Epithelial cell of esophagus (primary cell): ENCODE measurements around the gene CPXM2.

ENCODE experiments used
- DNase-seq: peaks from one replicate; pipeline ENCODE4 v3.0.0; 2010; ENCODE audit warnings: low read depth
- H3K4me3 ChIP-seq: 2 replicates; pipeline ENCODE4 v1.5.1; 2011; ENCODE audit warnings: mild to moderate bottlenecking, low read length, control low read depth
- CTCF ChIP-seq: IDR thresholded peaks from 2 replicates; pipeline ENCODE4 v1.5.1; 2011; ENCODE audit warnings: low read depth, mild to moderate bottlenecking, low read length, control low read depth, inconsistent platforms; ENCODE audit not compliant: insufficient read depth; ENCODE audit errors: missing control alignments

Gene CPXM2

GRCh38 chr10:123879606-123880257, 11.9 kb downstream of the CPXM2 start:
- no peak for DNase-seq
- TF ChIP-seq CTCF: no peak
- H3K4me3 ChIP-seq: no peak overlapping the region

DNA sequence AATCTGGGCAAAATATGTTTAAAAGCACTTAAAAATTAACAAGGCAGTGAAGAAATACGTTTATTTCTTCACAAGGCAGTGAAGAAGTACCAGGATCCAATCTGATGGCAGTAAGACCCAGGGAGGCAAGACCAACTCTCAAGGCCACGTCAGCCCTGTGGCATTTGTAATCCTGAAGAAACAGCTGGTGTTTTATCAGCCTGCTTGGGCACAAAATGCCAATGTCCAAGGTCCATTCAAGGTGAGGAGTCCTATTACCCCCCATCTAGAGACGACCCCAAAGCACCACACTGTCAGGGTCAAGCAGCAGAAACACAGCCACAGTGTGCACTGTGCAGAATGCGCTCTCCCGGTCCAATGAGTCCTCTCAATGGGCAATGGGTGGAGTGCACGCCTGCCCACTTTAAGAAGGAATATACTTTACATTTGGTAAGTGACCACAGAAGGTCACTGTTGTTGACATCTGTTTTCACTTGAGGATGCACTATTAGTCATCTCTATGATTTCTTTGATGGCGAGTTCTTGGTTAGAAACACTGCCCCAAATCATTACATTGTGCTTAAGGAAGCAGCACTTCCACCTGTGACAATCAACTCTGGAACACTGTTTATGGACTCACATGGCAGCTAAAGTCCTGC, 12.8 kb downstream of the CPXM2 start:
- H3K4me3 ChIP-seq: no peak overlapping the region
- DNase-seq: no peak
- no peak for TF ChIP-seq CTCF

GRCh38 chr10:123870260-123870659, 21.3 kb downstream of the CPXM2 start:
- H3K4me3 ChIP-seq: no peak overlapping the region
- DNase-seq: no peak
- TF ChIP-seq CTCF: no peak

DNA sequence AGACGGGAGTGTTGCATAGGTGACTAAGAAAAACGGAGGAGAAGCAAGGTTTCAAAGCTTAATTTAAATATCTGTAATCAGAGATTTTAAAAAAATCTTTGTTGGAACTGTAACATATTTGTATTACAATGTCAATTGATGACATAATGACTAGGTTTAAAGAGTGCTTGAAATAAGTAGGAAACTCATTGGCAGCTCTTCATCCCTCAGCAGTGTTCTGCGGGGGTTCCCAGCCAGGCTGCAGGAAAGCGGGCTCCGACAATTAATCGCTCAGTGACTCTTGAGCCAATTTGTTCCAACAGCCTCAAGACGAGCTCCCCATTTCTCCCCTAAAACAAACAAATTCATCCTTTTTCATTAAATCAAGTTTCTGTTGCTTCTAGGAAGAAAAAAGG, 22.6 kb downstream of the CPXM2 start:
- no peak overlapping the region for H3K4me3 ChIP-seq
- no peak for DNase-seq
- no peak for TF ChIP-seq CTCF

DNA sequence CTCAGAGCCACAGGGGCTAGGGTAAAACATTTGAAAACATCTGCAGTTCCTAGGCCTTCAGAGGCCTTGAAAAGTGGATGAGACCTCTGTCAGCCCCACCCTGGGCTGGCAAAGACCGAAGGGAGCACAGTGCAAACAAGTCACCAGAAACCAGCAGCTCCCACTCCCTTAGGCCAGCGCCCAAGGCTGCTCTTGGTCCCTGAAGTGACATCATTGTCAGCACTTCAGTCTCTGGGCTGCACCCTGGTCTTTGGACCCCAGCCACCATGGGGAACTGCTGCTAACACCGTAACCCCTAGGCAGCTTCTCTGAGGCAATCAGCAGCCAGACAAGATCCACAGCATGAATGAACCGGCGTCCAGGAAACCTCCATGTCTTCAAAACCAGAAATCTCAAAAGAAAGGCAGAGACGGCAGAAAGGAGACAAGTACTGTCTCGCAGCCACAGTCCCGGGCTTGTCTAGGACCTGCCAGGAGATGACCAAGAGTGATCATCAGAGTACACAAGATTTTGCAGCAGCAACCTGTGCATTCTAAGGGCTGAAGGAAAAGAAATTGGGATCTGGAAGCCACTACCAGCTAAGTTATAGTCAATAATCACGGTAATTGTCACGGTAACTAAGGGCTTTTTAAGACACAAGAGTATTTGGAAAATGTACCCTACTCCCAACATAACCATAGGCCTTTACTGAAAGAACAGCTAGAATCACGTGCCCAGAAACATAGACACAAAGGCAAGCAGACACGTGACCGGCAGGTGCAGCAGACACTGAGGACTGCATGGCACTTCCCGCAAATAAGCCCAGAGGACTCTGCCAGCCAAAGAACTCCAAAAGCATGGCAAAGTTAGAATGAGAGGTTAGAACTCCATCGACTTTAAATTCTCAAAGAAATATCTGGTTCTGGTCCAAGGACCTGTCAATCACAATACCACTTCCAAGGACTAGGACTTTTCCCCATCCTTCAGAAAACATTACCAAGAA, 23.3 kb downstream of the CPXM2 start:
- peak; percentile 26 for DNase-seq
- no peak for TF ChIP-seq CTCF
- no peak overlapping the region for H3K4me3 ChIP-seq

GRCh38 chr10:123865880-123866279, 25.7 kb downstream of the CPXM2 start:
- TF ChIP-seq CTCF: no peak
- no peak for DNase-seq
- H3K4me3 ChIP-seq: no peak overlapping the region
